C4-2B (cell line): ENCODE measurements around the gene MOV10L1.
A peak's percentile ranks its signal among the peaks of the same experiment; 100 is the strongest.

Experiments
- CTCF ChIP-seq: fragments of 450-650 bp; conservative IDR thresholded peaks from 2 replicates; pipeline ENCODE4 v1.5.1; 2017; ENCODE audit warnings: mild to moderate bottlenecking
- ZFX ChIP-seq: fragments of 450-650 bp; IDR thresholded peaks from 2 replicates; pipeline ENCODE4 v1.6.1; 2017

GRCh38 chr22:50206599-50206998, 116.8 kb downstream of the MOV10L1 start:
- TF ChIP-seq CTCF (peak; percentile 68), ZFX (no peak)
